Adrenal gland (tissue), 5 donors: ENCODE measurements around the gene ZNF440.
"Not testable (repeated sequence)": the region's sequence is repeated elsewhere in the genome, so short reads cannot be mapped to it uniquely, and the experiment has no call there.

Source experiments
- POLR2A ChIP-seq, 2 donors: fragments of 450-650 bp; IDR thresholded peaks; one replicate each; pipeline ENCODE4 v1.6.1; 2017; ENCODE audit warnings: antibody characterized with exemption in 2 of 2, mild to moderate bottlenecking in 2 of 2, moderate library complexity in 1 of 2
- TF ChIP-seq, protein P1 (sequence below), 6 experiments: fragments of 450-650 bp in 4 of 6; fragments of 200-600 bp in 2 of 6; sonication (generic) in 1 of 6; IDR thresholded peaks; 1 replicate in 5 of 6; 2 replicates in 1 of 6; pipeline versions ENCODE4 v1.5.1 to v1.8.0; 2016 to 2021; ENCODE audit warnings: antibody characterized with exemption in 6 of 6, mild to moderate bottlenecking in 2 of 6, moderate library complexity in 1 of 6
- donor health status: DM: no; HTN: no; CAD: no.

- TF ChIP-seq, protein P1, sequence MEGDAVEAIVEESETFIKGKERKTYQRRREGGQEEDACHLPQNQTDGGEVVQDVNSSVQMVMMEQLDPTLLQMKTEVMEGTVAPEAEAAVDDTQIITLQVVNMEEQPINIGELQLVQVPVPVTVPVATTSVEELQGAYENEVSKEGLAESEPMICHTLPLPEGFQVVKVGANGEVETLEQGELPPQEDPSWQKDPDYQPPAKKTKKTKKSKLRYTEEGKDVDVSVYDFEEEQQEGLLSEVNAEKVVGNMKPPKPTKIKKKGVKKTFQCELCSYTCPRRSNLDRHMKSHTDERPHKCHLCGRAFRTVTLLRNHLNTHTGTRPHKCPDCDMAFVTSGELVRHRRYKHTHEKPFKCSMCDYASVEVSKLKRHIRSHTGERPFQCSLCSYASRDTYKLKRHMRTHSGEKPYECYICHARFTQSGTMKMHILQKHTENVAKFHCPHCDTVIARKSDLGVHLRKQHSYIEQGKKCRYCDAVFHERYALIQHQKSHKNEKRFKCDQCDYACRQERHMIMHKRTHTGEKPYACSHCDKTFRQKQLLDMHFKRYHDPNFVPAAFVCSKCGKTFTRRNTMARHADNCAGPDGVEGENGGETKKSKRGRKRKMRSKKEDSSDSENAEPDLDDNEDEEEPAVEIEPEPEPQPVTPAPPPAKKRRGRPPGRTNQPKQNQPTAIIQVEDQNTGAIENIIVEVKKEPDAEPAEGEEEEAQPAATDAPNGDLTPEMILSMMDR (IDR thresholded peaks at IDR 0.05) = not testable (repeated sequence)
- not testable (repeated sequence) for TF ChIP-seq POLR2A (IDR thresholded peaks at IDR 0.05)
Measured at GRCh38 chr19:11828957-11829876, 15.1 kb downstream of the ZNF440 start.
